GM20431 (cell line): Measurements from ENCODE around the gene ST6GAL1.

ENCODE experiments used
- in situ Hi-C: fragments of 300-500 bp; cut with MseI, MboI; formaldehyde crosslinking; loops from one replicate; pipeline ENCODE4 v1.15.0; 2020; ENCODE audit warnings: low sequenced_read_pairs; ENCODE audit not compliant: unreplicated experiment

Gene ST6GAL1

GRCh38 chr3:187086831-187087230 lies 156.5 kb downstream of the ST6GAL1 start:
- in situ Hi-C loops, result no loop called here

GRCh38 chr3:187088701-187089100 lies 158.4 kb downstream of the ST6GAL1 start:
- in situ Hi-C loops, result no loop called here

GRCh38 chr3:187093320-187093719 lies 163.0 kb downstream of the ST6GAL1 start:
- in situ Hi-C loops, result no loop called here

GRCh38 chr3:187098923-187099512 lies 168.7 kb downstream of the ST6GAL1 start:
- in situ Hi-C loops, result no loop called here

- in situ Hi-C loops, result no loop called here
Measured at GRCh38 chr3:187101184-187102072, 171.1 kb downstream of the ST6GAL1 start.

- in situ Hi-C loops, result no loop called here
Measured at GRCh38 chr3:187102073-187102634, 171.8 kb downstream of the ST6GAL1 start.

- in situ Hi-C loops, result no loop called here
Measured at GRCh38 chr3:187103251-187103650, 172.9 kb downstream of the ST6GAL1 start.

- in situ Hi-C loops, result no loop called here
Measured at GRCh38 chr3:187104342-187104741, 174.0 kb downstream of the ST6GAL1 start.

- in situ Hi-C loops, result no loop called here
Measured at GRCh38 chr3:187104933-187105332, 174.6 kb downstream of the ST6GAL1 start.

- in situ Hi-C loops, result no loop called here
Measured at GRCh38 chr3:187105700-187106099, 175.4 kb downstream of the ST6GAL1 start.

GRCh38 chr3:187107989-187108388 lies 177.7 kb downstream of the ST6GAL1 start:
- in situ Hi-C loops, result no loop called here

- in situ Hi-C loops, result no loop called here
Measured at GRCh38 chr3:187110156-187110555, 179.8 kb downstream of the ST6GAL1 start.

GRCh38 chr3:187112934-187113793 lies 182.8 kb downstream of the ST6GAL1 start:
- in situ Hi-C loops, result no loop called here

GRCh38 chr3:187114511-187114910 lies 184.2 kb downstream of the ST6GAL1 start:
- in situ Hi-C loops, result no loop called here

- in situ Hi-C loops, result no loop called here
Measured at GRCh38 chr3:187120326-187120725, 190.0 kb downstream of the ST6GAL1 start.

GRCh38 chr3:187122261-187122660 lies 191.9 kb downstream of the ST6GAL1 start:
- in situ Hi-C loops, result no loop called here

- in situ Hi-C loops, result no loop called here
Measured at GRCh38 chr3:187125319-187126031, 195.1 kb downstream of the ST6GAL1 start.
